Esophagus squamous epithelium (tissue), 5 donors: Measurements from ENCODE around the gene ADAP1. TPM values are rescaled to one million over a fixed set of nuclear protein-coding genes. Genes with fewer than 3 reads are reported as not detected.

ENCODE experiments used
- DNase-seq: peaks from one replicate; lab custom pipeline; 2025; lab: John Stamatoyannopoulos, UW
- H3K27ac ChIP-seq, 4 donors: fragments of 200-600 bp; sonication (generic); one replicate each; pipeline ENCODE4 v1.5.1; 2016 to 2019; ENCODE audit warnings: mild to moderate bottlenecking in 1 of 4
- H3K27me3 ChIP-seq, 4 donors: fragments of 200-600 bp; sonication (generic); 1 replicate in 3 of 4; 2 replicates in 1 of 4; pipeline versions ENCODE4 v1.5.1 to v1.6.0; 2017 to 2021; ENCODE audit warnings: antibody characterized with exemption in 1 of 4
- H3K36me3 ChIP-seq, 3 donors: fragments of 200-600 bp; sonication (generic); one replicate each; pipeline ENCODE4 v1.5.1; 2016 to 2019
- H3K4me1 ChIP-seq, 3 donors: fragments of 200-600 bp; sonication (generic); one replicate each; pipeline ENCODE4 v1.5.1; 2017 to 2019
- H3K4me3 ChIP-seq, 4 donors: fragments of 200-600 bp; sonication (generic); 1 replicate in 3 of 4; 2 replicates in 1 of 4; pipeline ENCODE4 v1.5.1; 2016 to 2019; ENCODE audit warnings: mild to moderate bottlenecking in 2 of 4, moderate library complexity in 1 of 4
- H3K9me3 ChIP-seq, 3 donors: fragments of 200-600 bp; sonication (generic); one replicate each; pipeline ENCODE4 v1.5.1; 2016 to 2019
- POLR2A ChIP-seq, 4 donors: fragments of 450-650 bp; IDR thresholded peaks; one replicate each; pipeline ENCODE4 v1.6.1; 2017; ENCODE audit warnings: antibody characterized with exemption in 4 of 4, mild to moderate bottlenecking in 4 of 4, moderate library complexity in 3 of 4
- WGBS, 2 donors: methylation state at CpG; one replicate each; pipeline ENCODE4 v1.1.5; 2018; 5-methylcytosine and 5-hydroxymethylcytosine counted together
- intact Hi-C: fragments of 100-400 bp; cut with DNase I; formaldehyde crosslinking; loops from one replicate; pipeline ENCODE4 v1.15.0; 2022
- total RNA-seq, 4 donors: library from RNA; depleted of rRNA; stranded (reverse); fragments of >200 nt; gene quantifications; one replicate each; pipeline ENCODE4 v1.1.0, GENCODE V29; 2016
- TF ChIP-seq, protein P1 (sequence below), 6 experiments: fragments of 450-650 bp in 4 of 6; fragments of 200-600 bp in 2 of 6; sonication (generic) in 2 of 6; IDR thresholded peaks; one replicate each; pipeline ENCODE4 v1.5.1; 2016 to 2019; ENCODE audit warnings: antibody characterized with exemption in 6 of 6, mild to moderate bottlenecking in 4 of 6, moderate library complexity in 4 of 6
- donor health status: DM: yes; HTN: yes; CAD: no.

The ADAP1 gene
- total RNA-seq, 4 donors from 2014 or later, result 6.0 to 13.7 (median 9.9) TPM

DNA sequence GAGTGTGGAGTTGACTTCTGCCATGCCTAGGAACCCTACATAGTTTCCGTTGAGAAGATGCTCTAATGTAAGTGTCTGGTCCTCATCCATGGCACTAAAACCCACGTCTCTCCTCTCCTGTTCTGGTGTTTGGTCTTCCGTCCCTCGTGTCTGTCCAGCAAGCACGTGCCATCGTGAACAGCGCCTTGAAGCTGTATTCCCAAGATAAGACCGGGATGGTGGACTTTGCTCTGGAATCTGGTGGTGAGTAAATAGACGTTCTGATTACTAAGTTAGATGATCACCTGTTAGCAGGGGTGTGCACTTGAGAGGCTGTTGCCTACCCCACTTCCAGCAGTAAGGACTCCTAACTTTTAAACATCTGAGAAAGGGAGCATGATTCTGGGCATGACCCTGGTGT is 93.3 kb downstream of the ADAP1 start:
- DNase-seq, result no peak
- Histone ChIP-seq H3K4me3 (no peak overlapping the region), H3K27ac (no peak overlapping the region), H3K27me3 (no peaks in the 10 kb centered on the region), H3K9me3 (no peaks in the 10 kb centered on the region), H3K36me3 (peaks cover 42 to 100% (median 51%) of the 10 kb centered on the region in 3 donors), H3K4me1 (peaks cover 0 to 3% (median 0%) of the 10 kb centered on the region in 3 donors)
- WGBS, 2 donors, result 77 to 85% methylated on average over 8 to 9 of the region's 9 CpGs
- intact Hi-C loops, result no loop called here
- TF ChIP-seq, protein P1, sequence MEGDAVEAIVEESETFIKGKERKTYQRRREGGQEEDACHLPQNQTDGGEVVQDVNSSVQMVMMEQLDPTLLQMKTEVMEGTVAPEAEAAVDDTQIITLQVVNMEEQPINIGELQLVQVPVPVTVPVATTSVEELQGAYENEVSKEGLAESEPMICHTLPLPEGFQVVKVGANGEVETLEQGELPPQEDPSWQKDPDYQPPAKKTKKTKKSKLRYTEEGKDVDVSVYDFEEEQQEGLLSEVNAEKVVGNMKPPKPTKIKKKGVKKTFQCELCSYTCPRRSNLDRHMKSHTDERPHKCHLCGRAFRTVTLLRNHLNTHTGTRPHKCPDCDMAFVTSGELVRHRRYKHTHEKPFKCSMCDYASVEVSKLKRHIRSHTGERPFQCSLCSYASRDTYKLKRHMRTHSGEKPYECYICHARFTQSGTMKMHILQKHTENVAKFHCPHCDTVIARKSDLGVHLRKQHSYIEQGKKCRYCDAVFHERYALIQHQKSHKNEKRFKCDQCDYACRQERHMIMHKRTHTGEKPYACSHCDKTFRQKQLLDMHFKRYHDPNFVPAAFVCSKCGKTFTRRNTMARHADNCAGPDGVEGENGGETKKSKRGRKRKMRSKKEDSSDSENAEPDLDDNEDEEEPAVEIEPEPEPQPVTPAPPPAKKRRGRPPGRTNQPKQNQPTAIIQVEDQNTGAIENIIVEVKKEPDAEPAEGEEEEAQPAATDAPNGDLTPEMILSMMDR (IDR thresholded peaks at IDR 0.05), result no peak
- no peak for TF ChIP-seq POLR2A (IDR thresholded peaks at IDR 0.05)

DNA sequence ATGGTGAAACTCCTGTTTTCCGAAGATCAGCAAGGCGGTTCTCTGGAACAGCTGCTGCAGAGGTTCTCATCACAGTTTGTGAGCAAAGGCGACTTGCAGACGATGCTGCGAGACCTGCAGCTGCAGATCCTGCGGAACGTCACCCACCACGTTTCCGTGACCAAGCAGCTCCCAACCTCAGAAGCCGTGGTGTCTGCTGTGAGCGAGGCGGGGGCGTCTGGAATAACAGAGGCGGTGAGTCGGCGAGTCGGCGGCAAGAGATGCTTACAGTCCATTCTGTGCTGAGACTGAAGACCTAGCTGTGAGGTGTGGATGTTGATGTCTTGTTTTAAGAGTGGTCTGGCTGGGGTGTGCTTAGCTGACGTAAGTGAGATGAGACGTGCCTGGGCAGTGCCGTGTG is 94.3 kb downstream of the ADAP1 start:
- DNase-seq, result no peak
- Histone ChIP-seq H3K27me3 (no peaks in the 10 kb centered on the region), H3K4me1 (no peaks in the 10 kb centered on the region), H3K27ac (no peak overlapping the region), H3K4me3 (no peak overlapping the region), H3K9me3 (no peaks in the 10 kb centered on the region), H3K36me3 (peaks cover 38 to 100% (median 59%) of the 10 kb centered on the region in 3 donors)
- TF ChIP-seq, protein P1 (IDR thresholded peaks at IDR 0.05), result no peak
- TF ChIP-seq POLR2A (IDR thresholded peaks at IDR 0.05), result no peak
- 80 to 91% methylated on average over 9 to 21 of the region's 21 CpGs for WGBS, 2 donors
- intact Hi-C loops, result no loop called here

- Histone ChIP-seq H3K36me3 (peaks cover 38 to 100% (median 59%) of the 10 kb centered on the region in 3 donors), H3K4me3 (no peak overlapping the region), H3K27ac (no peak overlapping the region), H3K4me1 (no peaks in the 10 kb centered on the region), H3K9me3 (no peaks in the 10 kb centered on the region), H3K27me3 (no peaks in the 10 kb centered on the region)
- no peak for DNase-seq
- intact Hi-C loops, result no loop called here
- no peak for TF ChIP-seq POLR2A (IDR thresholded peaks at IDR 0.05)
- TF ChIP-seq, protein P1 (IDR thresholded peaks at IDR 0.05), result no peak
- 72 to 74% methylated on average over 16 of the region's 16 CpGs for WGBS, 2 donors
Measured at GRCh38 chr7:859359-860030, 95.0 kb downstream of the ADAP1 start.

DNA sequence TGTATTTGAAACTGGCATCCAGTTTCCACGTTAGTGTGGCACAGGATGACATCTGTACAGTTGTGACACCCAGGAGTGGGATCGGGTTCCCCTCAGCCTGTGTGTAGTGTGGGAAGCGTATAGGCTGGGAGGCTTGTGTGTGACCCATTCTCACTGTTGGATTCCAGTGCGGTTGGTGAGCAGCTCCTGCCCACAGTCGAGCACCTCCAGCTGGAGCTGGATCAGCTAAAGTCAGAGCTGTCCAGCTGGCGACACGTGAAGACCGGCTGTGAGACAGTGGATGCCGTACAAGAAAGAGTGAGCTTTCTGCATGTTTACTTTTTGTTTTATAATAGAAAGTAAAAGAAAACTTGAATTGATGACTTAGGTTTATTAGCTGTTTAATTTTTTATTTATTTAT is 96.8 kb downstream of the ADAP1 start:
- intact Hi-C loops, result no loop called here
- TF ChIP-seq POLR2A (IDR thresholded peaks at IDR 0.05), result no peak
- no peak overlapping the region for H3K4me3 ChIP-seq
- no peaks in the 10 kb centered on the region for H3K4me1 ChIP-seq
- no peak for DNase-seq
- H3K27me3 ChIP-seq, result no peaks in the 10 kb centered on the region
- H3K36me3 ChIP-seq, result peaks cover 34 to 100% (median 62%) of the 10 kb centered on the region in 3 donors
- 78 to 80% methylated on average over 9 of the region's 9 CpGs for WGBS, 2 donors
- H3K27ac ChIP-seq, result no peak overlapping the region
- no peaks in the 10 kb centered on the region for H3K9me3 ChIP-seq

- no peaks in the 10 kb centered on the region for H3K27me3 ChIP-seq
- H3K9me3 ChIP-seq, result no peaks in the 10 kb centered on the region
- 79 to 94% methylated on average over 9 to 11 of the region's 30 CpGs for WGBS, 2 donors
- TF ChIP-seq, protein P1 (IDR thresholded peaks at IDR 0.05), result no peak
- no peak for TF ChIP-seq POLR2A (IDR thresholded peaks at IDR 0.05)
- no peaks in the 10 kb centered on the region for H3K4me1 ChIP-seq
- intact Hi-C loops, result no loop called here
- peaks cover 23 to 100% (median 55%) of the 10 kb centered on the region in 3 donors for H3K36me3 ChIP-seq
- no peak overlapping the region for H3K4me3 ChIP-seq
- H3K27ac ChIP-seq, result no peak overlapping the region
- no peak for DNase-seq
Measured at GRCh38 chr7:856444-857095, 97.9 kb downstream of the ADAP1 start.
